Measurements from ENCODE around the gene ATP10A.
A peak's percentile ranks its signal among the peaks of the same experiment; 100 is the strongest.
"Not testable (repeated sequence)": the region's sequence is repeated elsewhere in the genome, so short reads cannot be mapped to it uniquely, and the experiment has no call there.

Gene ATP10A

DNA sequence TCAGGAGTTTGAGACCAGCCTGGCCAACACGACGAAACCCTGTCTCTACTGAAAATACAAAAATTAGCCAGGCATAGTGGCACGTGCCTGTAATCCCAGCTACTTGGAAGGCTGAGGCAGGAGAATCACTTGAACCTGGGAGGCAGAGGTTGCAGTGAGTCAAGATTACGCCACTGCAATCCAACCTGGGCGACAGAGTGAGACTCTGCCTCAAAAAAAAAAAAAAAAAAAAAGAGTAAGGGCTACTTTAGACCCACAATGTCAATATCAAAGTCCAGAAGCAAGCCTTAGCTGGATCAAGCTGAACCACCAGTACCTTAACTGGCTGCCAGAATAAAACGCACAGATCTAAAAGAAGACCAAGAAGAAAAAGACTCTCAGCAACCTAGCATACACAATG is 17.8 kb upstream of the ATP10A start:
- DNase-seq: not testable (repeated sequence)

DNA sequence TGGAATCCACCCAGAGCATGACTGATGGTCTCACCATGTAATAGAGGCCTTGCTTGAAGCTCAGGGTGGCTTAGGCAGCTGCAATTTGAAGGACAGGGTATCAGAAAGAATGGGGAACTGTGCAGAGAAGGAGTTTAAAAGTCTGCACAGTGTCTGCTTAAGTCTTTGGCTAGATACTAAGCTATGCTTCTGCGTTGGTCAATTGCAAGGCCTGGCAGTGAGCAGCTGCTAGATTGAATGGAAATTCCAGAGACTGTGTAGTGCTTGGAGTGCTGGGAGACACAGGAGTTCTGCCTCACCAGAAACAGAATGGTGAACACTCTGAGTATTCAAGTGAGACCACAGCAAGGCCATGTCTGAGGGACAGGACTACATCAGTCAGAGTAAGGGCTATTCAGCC is 17.3 kb upstream of the ATP10A start:
- no peak for DNase-seq

GRCh38 chr15:25879438-25879837 is 16.3 kb upstream of the ATP10A start:
- no peak for DNase-seq

DNA sequence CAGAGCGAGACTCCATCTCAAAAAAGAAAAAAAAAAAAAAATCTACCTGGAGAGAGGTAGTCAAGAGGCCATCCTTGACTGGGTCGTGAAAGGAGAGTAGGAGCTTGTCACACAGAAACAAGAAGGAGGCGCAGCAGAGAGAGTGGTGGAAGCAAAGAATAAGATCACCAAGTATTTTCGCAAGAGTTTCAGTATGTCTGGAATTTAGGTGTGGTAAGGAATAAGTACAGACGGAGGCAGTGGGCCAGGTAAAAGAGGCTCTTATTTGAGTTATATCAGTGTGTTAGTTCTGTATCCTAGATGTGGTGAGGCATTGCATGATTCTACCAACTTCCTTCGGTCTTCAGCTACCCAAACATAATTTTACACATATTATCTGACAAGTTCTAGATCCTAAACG is 14.6 kb upstream of the ATP10A start:
- DNase-seq: no peak

DNA sequence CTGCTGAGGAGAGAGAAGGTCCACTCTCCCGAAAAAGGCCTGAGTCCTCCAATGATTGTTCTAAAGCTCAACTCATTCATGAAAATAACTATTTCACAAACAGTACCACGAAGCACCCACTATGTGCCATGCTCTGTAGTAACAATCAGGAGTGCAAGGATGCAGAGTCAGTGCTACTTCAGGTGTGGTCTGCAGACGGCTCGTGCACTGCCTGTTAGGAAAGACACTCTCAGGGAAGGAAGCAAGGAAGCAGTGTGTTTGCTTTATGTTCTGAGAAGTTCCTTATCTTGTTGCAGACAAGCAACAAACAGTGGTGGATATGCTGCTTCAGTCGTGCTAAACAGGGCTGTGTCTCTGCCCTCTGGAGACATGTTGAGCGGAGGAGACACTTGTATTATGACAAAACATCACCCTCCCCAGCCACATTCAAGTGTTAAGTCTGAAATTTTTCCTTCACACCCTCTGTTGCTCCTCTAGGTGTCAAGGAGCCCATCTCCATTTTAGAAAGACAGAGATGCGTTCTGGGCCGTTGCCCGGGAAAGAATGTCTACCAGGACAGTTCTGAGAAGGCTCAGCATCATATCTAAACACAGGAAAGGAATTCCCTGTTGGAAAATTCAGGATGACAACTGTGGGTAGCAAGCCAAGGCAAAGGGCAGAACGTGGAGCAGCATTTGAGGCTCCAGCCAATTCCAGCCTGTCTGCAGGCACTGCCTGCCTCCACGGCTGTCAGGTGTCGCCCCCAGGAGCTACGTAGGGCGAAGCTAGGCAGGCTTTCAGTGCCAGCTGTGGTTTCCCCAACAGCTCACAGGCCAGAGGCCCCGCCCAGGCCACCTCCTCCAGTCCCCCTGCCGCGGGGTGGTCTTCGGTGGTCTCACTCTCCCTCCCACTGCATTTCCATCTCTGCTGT is 13.4 kb upstream of the ATP10A start:
- no peak for DNase-seq

- DNase-seq: no peak
Observed at GRCh38 chr15:25875566-25875965, 12.4 kb upstream of the ATP10A start.

DNA sequence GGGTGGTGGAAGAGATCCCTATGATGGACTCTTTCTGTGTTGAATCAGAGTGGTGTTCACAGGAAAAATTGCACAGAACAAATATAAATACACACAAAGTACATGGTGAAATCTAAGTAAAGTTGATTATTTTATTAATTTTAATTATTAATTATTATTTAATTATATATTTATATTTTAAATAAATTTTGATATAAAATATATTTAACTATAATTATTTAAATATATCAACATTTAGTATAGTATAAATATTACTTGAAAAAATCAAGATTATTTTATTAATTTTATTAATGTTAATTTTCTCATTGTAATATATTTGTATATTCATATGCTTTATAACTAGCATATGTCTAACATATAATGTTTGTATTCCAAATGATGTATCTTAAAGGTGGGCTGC is 11.3 kb upstream of the ATP10A start:
- no peak for DNase-seq

DNA sequence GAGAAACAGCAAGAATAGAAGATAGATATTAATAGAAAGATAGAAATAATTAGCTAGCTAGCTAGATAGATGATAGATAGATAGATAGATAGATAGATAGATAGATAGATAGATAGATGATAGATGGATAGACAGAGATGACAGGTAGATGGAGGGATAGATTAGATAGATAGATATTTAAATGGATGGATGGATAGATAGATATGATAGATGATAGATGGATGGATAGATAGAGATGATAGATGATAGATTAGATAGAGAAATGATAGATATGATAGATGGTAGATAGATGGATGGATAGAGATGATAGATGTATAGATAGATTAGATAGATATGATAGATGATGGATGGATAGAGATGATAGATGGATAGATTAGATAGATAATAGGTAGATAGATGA is 8.3 kb upstream of the ATP10A start:
- no peak for DNase-seq

- DNase-seq: no peak
Observed at GRCh38 chr15:25870938-25871337, 7.8 kb upstream of the ATP10A start.

DNA sequence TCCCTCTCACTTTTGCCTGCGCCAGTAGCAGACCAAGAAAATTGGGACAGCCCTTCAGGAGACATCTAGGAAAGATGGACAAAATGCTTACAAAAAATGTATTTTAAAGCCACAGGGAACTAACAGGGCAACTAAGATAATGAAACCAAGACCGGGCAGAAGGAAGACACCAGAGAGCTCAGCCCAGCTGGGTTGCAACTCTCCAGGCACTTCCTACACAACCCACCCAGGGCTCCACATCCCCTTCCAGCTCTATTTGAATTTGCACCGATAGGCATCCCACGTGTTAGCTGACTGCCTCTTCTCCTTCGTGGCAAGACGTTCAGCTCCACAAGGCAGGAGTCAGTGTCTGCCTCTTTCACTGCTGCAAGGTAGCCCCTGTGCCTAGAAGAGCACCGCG is 6.6 kb upstream of the ATP10A start:
- no peak for DNase-seq

- no peak for DNase-seq
Observed at GRCh38 chr15:25866874-25867273, 3.7 kb upstream of the ATP10A start.

DNA sequence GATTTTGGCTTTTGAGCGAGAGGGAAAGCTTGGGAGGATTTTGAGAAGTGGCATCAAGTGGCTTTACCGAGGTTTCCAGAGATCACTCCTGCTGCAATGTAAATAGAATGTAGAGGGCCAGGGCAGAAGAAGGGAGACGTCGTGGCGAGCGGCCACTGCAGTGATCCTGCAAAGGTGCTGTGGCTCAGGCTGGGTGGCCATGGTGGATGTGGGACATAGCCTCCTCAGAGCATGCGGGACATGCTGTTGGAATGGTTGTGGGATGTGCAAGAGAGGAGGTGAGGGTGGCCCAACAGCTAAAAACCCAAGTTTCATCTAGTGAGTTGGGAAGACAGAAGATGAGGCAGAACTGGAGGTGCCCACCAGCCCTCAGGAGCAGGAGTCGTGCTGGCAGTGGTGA is 3.1 kb upstream of the ATP10A start:
- no peak for DNase-seq

GRCh38 chr15:25864966-25865365 is 1.8 kb upstream of the ATP10A start:
- DNase-seq: no peak

DNA sequence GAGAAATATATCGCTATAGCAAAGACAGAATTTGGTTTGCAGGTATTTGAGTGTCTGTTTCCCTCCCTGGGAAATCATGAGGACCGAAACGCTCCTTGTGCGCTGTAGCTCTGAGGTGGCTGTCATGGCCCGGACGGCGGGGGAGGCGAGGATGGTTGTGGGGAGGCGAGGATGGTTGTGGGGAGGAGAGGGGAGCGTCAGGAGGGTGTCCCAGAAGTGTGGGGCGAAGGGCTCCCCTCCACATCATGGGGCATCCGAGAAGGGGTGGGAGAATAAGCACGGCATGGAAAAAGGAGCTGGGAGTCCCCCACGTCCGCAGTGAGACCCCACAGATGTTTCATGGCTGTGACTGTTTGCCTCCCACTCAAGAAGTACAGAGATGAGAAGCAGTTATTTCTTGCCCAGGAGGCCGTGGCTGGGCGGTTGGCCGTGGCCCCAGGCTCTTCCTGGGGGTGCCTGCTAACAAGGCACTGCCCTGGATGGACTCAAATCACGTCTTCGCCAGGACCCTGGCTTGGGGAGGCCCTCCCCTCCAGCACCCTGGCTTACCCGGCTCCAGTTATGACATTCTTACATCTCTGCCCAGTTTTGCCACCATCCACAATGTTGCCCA is 947 bp upstream of the ATP10A start:
- no peak for DNase-seq

DNA sequence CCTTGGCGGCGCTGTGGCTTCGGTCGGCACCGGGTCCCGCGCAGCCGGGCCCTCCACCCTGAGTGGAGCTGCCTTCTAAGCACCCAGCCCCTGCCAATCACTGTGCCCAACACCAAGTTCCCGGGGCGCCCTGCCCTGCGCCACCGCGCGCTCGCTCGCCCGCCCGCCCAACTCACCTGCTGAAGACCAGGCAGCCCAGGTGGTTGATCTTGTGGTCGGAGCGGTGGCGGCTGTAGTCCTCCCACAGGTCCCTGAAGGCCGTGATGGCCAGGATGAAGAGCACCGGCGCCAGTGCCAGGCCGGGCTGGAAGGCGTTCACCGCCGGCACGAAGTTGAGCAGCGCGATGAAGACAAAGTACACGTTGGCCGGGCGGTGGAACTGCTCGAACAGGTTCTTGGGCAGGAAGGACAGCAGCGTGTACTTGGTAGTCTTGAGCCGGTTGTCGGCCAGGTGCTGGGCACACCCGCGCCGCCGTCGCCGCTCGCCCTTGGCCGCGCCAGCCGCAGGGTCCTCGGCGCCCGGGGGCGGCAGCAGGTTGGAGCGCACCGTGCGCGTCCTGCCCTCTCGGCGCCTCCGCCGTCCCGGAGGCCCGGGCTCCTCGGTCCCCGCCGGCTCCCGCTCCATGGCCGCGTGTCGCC is 536 bp downstream of the ATP10A start:
- DNase-seq: peak; percentile 79

GRCh38 chr15:25862071-25862471 is 1.1 kb downstream of the ATP10A start:
- DNase-seq: no peak

DNA sequence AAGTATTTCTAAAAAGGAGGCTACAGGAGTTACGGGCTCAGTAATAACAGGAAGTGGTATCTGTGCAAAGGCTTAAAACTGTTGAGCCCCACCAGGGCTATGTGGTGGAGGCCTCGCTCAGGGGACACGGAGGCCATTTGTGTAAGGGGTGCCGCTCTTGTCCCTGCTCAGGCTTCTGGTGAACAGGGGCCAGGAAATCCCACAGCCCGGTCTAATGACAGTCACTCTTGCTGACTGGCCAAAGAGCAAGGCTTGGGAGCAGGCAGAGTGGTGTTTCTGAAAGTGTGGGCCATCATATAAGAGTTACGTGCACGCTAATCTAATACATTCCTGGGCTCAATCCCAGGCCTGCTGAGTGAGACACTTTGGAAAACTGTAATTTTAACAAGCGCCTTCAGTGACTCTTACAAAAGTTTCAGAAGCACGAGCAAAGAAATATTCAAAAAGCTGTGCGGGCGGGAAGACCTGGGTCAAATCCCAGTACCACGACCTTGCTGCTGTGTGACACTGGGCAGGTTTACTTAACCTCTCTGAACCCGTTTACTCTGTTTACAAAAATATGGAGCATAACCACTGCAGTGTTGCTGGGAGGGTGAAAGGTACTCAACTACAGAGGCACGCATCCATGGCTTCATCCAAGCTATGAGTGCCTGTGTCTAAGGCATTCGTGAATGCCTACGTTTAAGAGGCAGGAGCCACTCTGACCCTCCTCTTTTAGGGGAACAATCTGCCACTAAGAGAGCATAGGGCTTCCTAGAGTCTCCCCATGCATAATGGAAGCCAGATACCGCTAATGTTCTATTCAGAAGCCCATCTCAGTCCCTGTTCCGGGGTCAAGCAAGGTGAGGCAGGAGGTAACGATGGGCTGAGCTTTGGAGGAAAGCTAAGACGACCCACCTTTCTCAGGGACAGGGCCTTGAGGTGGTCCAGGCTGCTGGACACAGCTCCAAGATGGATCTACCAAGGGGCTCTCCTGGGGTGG is 2.0 kb downstream of the ATP10A start:
- DNase-seq: peak; percentile 50

DNA sequence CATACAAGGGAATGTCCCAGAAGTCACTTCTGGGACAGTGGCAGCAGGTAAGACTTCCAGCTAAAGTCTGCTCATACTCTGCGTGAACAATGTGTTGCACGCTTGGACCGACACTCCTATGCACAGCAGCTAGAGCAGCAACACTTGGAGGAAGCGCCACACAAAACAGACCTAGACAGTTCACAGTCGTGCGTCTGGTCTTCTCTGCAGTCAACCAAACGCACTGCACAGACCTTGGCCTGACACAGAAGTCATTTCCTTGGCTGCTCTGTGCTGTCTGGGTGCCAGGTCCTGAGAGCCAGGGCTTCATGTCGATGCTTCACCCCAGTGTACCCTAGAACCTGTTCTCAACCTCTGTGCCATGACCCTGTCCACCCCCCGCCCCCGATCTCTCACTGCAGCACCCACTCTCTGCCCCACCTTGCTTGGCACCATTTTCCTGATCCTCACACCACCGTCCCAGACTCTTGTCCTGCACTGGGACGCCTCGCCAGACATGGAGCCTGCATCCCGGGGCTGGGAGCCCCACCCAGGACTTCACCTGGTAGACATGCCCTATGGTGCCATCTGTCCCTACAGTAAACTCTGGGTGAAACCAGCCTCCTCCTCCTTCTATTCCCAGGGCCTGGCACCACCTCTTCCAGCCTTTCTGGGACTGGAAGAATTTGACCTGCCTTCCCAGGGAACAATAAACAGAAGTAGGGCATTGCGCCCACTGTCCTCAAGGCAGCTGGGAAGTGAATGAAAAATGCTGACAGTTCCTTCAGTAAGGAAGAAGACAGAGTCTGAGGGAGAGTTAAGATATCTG is 3.1 kb downstream of the ATP10A start:
- peak; percentile 70 for DNase-seq

DNA sequence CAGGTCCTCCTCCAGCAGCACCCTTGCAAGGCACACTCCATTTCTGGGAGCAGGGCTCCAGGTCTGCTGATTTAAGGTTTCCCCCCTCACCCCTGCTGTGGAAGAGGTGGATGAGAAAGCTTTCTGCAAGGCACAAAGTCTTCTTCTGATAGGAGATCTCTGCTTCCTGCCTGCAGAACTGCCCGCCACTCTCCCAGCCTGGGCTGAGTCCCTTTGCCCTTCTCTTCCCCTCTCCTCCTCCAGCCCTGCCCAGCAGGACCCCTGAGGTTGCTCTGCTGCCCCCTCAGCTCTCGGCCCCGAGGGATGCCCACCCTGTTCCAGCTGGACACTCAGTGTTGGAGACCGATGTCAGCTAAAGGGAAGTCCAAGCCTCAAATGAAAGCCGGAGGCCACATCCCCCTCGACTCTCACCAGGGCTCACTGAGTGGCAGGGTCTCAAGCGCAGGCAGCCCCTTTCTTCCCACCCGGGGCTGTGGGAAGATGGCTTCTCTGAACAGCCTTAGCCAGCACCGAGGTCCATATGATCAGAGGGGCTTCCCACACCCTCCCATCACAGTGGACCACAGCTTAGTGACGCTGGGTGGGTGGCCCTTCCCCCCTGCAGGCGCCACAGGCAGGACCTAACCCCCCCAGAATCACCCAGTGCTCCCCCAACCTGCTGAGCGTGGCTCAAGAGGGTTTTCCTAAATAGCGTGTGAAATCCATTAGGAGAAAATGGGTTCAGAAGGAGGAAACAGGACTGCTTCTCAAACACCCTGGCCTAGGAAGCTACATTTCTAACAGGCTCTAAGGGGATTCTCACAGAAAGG is 4.0 kb downstream of the ATP10A start:
- DNase-seq: no peak

DNA sequence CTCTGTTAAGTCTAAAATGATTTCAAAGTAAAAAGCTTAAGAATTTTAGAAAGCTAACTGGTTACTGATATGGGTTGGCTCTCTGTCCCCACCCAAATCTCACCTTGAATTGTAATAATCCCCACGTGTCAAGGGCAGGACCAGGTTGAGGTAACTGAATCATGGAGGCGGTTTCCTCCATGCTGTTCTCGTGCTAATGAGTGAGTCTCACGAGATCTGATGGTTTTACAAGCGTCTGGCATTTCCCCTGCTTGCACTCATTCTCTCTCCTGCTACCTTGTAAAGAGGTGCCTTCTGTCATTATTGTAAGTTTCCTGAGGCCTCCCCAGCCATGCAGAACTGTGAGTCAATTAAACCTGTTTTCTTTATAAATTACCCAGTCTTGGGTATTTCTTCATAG is 7.1 kb downstream of the ATP10A start:
- DNase-seq: not testable (repeated sequence)

All from activated T-cell treated with anti-CD3 and anti-CD28 coated beads, Interleukin-2, amount 50 U/mL, for 1 hour (primary cell).